CD4-positive, alpha-beta T cell (primary cell): ENCODE data around the gene GNE. TPM values are rescaled to one million over a fixed set of nuclear protein-coding genes. Genes with fewer than 3 reads are reported as not detected.

ENCODE experiments used
- ATAC-seq: fragments of 200-7000 bp; cut with Tn5 transposase; one replicate; pipeline ENCODE4 v1.10.0; 2022; ENCODE audit warnings: mild to moderate bottlenecking; ENCODE audit not compliant: poor library complexity
- CTCF ChIA-PET: fragments of 350-600 bp; sonication (Branson Sonifier 250); formaldehyde crosslinking; loops from one replicate; lab custom pipeline; 2021; ENCODE audit warnings: antibody characterized with exemption, inconsistent platforms; lab: Charles Lee
- POLR2A ChIA-PET: fragments of 350-600 bp; sonication (Branson Sonifier 250); formaldehyde crosslinking; loops from one replicate; lab custom pipeline; 2021; ENCODE audit warnings: antibody characterized with exemption, inconsistent platforms; lab: Charles Lee
- DNase-seq, 14 experiments: peaks; one replicate each; pipeline ENCODE4 v3.0.0-alpha.2; 2013 to 2020; ENCODE audit warnings: mixed read lengths in 2 of 14
- H3K27ac ChIP-seq, 2 donors: one replicate each; pipeline versions ENCODE4 v1.5.1 to v1.7.0; 2013; ENCODE audit warnings: low read length in 2 of 2, low read depth in 1 of 2, mild to moderate bottlenecking in 1 of 2
- H3K27me3 ChIP-seq, 2 experiments: 1 replicate in 1 of 2; 2 replicates in 1 of 2; pipeline versions ENCODE4 v1.6.1 to v1.7.0; 2013; ENCODE audit warnings: low read length in 2 of 2, control low read depth in 1 of 2, mild to moderate bottlenecking in 1 of 2, moderate library complexity in 1 of 2; ENCODE audit not compliant: insufficient read depth in 2 of 2, control insufficient read depth in 1 of 2
- H3K36me3 ChIP-seq: one replicate; pipeline ENCODE4 v1.6.1; 2013; ENCODE audit warnings: low read length, control low read depth; ENCODE audit not compliant: insufficient read depth
- H3K4me1 ChIP-seq: one replicate; pipeline ENCODE4 v1.6.1; 2013; ENCODE audit warnings: low read length, control low read depth; ENCODE audit not compliant: insufficient read depth
- H3K4me3 ChIP-seq: one replicate; pipeline ENCODE4 v1.5.1; 2013; ENCODE audit warnings: mild to moderate bottlenecking, low read length, moderate library complexity
- H3K9me3 ChIP-seq, 2 experiments: 1 replicate in 1 of 2; 2 replicates in 1 of 2; pipeline versions ENCODE4 v1.6.1 to v1.7.0; 2013; ENCODE audit warnings: low read length in 2 of 2, mild to moderate bottlenecking in 2 of 2, control low read depth in 1 of 2, moderate library complexity in 1 of 2; ENCODE audit not compliant: control insufficient read depth in 1 of 2, insufficient read depth in 1 of 2
- H3K27ac Mint-ChIP-seq: one replicate; pipeline ENCODE4 v1.8.0; 2020; ENCODE audit warnings: mixed read lengths
- H3K27me3 Mint-ChIP-seq: one replicate; pipeline ENCODE4 v1.8.0; 2021; ENCODE audit warnings: mixed read lengths
- H3K36me3 Mint-ChIP-seq: one replicate; pipeline ENCODE4 v1.8.0; 2021; ENCODE audit warnings: low read depth, mixed read lengths
- H3K4me1 Mint-ChIP-seq: one replicate; pipeline ENCODE4 v1.8.0; 2021; ENCODE audit warnings: low read depth, mixed read lengths
- H3K4me3 Mint-ChIP-seq: one replicate; pipeline ENCODE4 v1.8.0; 2020; ENCODE audit warnings: mild to moderate bottlenecking, mixed read lengths
- H3K9me3 Mint-ChIP-seq: one replicate; pipeline ENCODE4 v1.8.0; 2020; ENCODE audit warnings: mixed read lengths
- intact Hi-C, 2 experiments: fragments of 100-400 bp; cut with DNase I in 1 of 2; cut with micrococcal nuclease in 1 of 2; formaldehyde crosslinking; loops; one replicate each; pipeline versions ENCODE4 v1.15.1 to v1.9.0; 2023 to 2025; cut with DNase I, micrococcal nuclease
- total RNA-seq, 174 experiments: library from RNA in 2 of 174; stranded (reverse) in 2 of 174; gene quantifications; one replicate each; pipeline ENCODE4 v1.2.3 and lab custom pipeline; 2021 to 2026
- TF ChIP-seq, protein P1 (sequence below): fragments of 200-600 bp; IDR thresholded peaks from one replicate; pipeline ENCODE4 v1.8.0; 2022; ENCODE audit warnings: antibody characterized with exemption, mild to moderate bottlenecking

GNE gene
- total RNA-seq, 2 experiments from 2014 or later = 12.5 to 14.6 TPM

- H3K4me1 ChIP-seq = peaks cover 15% of the 10 kb centered on the region
- POLR2A ChIA-PET = no interaction called here
- H3K4me3 ChIP-seq = no peak overlapping the region
- CTCF ChIA-PET = interaction anchor here (0.5 to 7.5 kb wide), 2 partner anchors 14 to 68 kb away, joined by 4 to 122 read pairs; no protein-coding TSS in a partner anchor
- Mint-ChIP-seq H3K27ac (no peak overlapping the region), H3K9me3 (no peaks in the 10 kb centered on the region), H3K4me1 (no peaks in the 10 kb centered on the region), H3K36me3 (no peaks in the 10 kb centered on the region), H3K4me3 (no peak overlapping the region), H3K27me3 (no peaks in the 10 kb centered on the region)
- TF ChIP-seq, protein P1, sequence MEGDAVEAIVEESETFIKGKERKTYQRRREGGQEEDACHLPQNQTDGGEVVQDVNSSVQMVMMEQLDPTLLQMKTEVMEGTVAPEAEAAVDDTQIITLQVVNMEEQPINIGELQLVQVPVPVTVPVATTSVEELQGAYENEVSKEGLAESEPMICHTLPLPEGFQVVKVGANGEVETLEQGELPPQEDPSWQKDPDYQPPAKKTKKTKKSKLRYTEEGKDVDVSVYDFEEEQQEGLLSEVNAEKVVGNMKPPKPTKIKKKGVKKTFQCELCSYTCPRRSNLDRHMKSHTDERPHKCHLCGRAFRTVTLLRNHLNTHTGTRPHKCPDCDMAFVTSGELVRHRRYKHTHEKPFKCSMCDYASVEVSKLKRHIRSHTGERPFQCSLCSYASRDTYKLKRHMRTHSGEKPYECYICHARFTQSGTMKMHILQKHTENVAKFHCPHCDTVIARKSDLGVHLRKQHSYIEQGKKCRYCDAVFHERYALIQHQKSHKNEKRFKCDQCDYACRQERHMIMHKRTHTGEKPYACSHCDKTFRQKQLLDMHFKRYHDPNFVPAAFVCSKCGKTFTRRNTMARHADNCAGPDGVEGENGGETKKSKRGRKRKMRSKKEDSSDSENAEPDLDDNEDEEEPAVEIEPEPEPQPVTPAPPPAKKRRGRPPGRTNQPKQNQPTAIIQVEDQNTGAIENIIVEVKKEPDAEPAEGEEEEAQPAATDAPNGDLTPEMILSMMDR = no peak
- H3K36me3 ChIP-seq = no peaks in the 10 kb centered on the region
- H3K27me3 ChIP-seq = no peaks in the 10 kb centered on the region
- H3K27ac ChIP-seq = no peak overlapping the region
- no peaks in the 10 kb centered on the region for H3K9me3 ChIP-seq
- intact Hi-C loops = loop anchor here in 1 of 2 experiments (10.0 kb wide), 1 partner anchor 215 kb away; the partner anchor contains the start of gene OR2S2
- no peak for ATAC-seq
- DNase-seq = no peak
Observed at GRCh38 chr9:36169708-36170107, 88.5 kb downstream of the GNE start.

DNA sequence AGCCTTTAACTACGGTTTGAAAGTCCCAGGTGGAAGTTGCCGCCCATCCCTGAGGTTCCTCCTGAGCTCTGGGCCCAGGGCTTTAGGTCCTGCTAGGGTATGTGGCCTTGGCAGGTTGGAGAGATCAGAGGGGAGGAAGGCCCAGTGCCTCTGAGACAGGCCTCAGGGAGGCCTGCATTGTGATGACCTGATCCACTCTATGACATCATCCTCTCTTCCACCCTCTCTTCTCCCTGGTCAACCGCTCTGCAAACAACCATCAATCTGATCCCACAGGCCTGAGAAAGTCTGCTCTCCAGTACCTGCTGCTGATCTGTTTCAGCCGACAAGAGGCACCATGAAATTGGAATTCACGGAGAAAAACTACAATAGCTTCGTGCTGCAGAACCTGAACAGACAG is 89.1 kb downstream of the GNE start, which contains the start of gene CCIN:
TSS of gene CCIN (plus strand) at position 223 of the 400 bp plus-strand sequence. CDS start at position 338, 115 bp downstream.
- TF ChIP-seq, protein P1 = no peak
- Mint-ChIP-seq H3K4me1 (no peaks in the 10 kb centered on the region), H3K9me3 (no peaks in the 10 kb centered on the region), H3K4me3 (no peak within 1 kb of the TSS), H3K27me3 (no peaks in the 10 kb centered on the region), H3K36me3 (no peaks in the 10 kb centered on the region), H3K27ac (no peak within 1 kb of the TSS)
- H3K27ac ChIP-seq = no peak within 1 kb of the TSS
- ChIA-PET CTCF (interaction anchor here (0.5 to 7.5 kb wide), 2 partner anchors 13 to 68 kb away, joined by 4 to 122 read pairs; no protein-coding TSS in a partner anchor), POLR2A (no interaction called here)
- intact Hi-C loops = loop anchor here in 1 of 2 experiments (10.0 kb wide), 1 partner anchor 214 kb away; the partner anchor contains the start of gene OR2S2
- H3K36me3 ChIP-seq = no peaks in the 10 kb centered on the region
- ATAC-seq (no peak), DNase-seq (no peak)
- H3K9me3 ChIP-seq = no peaks in the 10 kb centered on the region
- H3K4me3 ChIP-seq = no peak within 1 kb of the TSS
- H3K4me1 ChIP-seq = peaks cover 15% of the 10 kb centered on the region
- H3K27me3 ChIP-seq = no peaks in the 10 kb centered on the region

DNA sequence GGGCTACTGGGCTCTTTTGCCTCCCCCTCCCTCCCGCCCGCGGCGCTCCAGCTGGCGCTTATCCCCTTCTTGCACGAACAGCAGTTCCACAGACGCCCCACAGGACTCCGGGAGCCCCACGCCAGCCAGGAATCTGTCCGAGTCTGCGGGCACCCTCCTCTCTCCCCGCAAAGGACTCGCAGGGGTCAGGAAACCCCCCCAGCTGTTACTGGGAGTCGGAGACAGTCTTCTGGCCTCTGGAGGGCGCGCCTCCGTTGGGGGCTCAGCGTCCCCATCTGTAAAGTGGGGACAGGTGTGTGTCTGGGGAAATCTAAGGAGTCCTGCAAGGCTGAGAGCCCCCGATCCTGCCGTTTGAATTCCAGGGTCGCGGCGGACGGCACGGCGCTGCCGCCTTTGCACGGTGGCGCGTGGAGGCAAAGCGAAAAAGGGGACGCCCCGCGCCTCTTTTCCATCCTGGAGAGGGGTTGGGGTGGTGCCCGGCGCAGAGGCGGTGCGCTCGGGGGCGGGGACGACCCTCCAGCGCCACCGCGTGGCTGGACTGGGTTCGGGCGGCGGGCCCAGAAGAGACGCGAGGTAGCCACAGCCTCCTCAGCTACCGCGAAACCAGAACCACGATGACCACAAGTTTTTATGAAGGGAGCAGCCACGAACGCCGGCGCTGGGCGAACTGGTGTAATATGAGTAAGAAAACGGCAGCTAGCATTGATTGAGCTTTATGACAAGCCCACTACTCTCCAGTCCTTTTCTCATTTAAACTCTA is 91.9 kb downstream of the GNE start:
- no peaks in the 10 kb centered on the region for H3K9me3 ChIP-seq
- H3K4me3 ChIP-seq = peak overlapping the region; percentile 62
- H3K27ac ChIP-seq = no peak overlapping the region
- peaks cover 6% of the 10 kb centered on the region for H3K36me3 Mint-ChIP-seq
- no peaks in the 10 kb centered on the region for H3K27me3 Mint-ChIP-seq
- ATAC-seq = peak; percentile 98
- no peaks in the 10 kb centered on the region for H3K4me1 Mint-ChIP-seq
- ChIA-PET CTCF (interaction anchor here (0.6 to 7.5 kb wide), 18 partner anchors 11 to 99 kb away, joined by 3 to 122 read pairs (median 6); partner anchors contain the start of genes CLTA and GLIPR2), POLR2A (interaction anchor here (0.6 to 1.5 kb wide), 8 partner anchors 14 to 1423 kb away, joined by 3 to 10 read pairs (median 4); partner anchors contain the start of genes CLTA and GLIPR2)
- peaks cover 12% of the 10 kb centered on the region for H3K36me3 ChIP-seq
- H3K27me3 ChIP-seq = no peaks in the 10 kb centered on the region
- peak overlapping the region; percentile 51 for H3K4me3 Mint-ChIP-seq
- H3K9me3 Mint-ChIP-seq = no peaks in the 10 kb centered on the region
- no peak overlapping the region for H3K27ac Mint-ChIP-seq
- peak; percentile 57 to 91 (median 78) for DNase-seq
- peaks cover 15% of the 10 kb centered on the region for H3K4me1 ChIP-seq
- intact Hi-C loops = loop anchor here (1.0 to 10.0 kb wide), 2 partner anchors 63 to 212 kb away; partner anchors contain the start of gene OR2S2 (in 1 of the 2)
- TF ChIP-seq, protein P1 = peak; percentile 93
